SK-N-SH treated with all-trans-retinoic acid at 6 μM for 48 hours (cell line): Measurements from ENCODE around the gene CHPF2.

Experiments used
- ATAC-seq: fragments of 200-7000 bp; cut with Tn5 transposase; 3 replicates; pipeline ENCODE4 v1.9.1; 2020; ENCODE audit warnings: mild to moderate bottlenecking, moderate library complexity
- ARNTL ChIP-seq: fragments of 450-650 bp; formaldehyde crosslinking; IDR thresholded peaks from 2 replicates; pipeline ENCODE4 v1.5.0; 2020; ENCODE audit warnings: low read depth, mild to moderate bottlenecking, moderate library complexity, borderline replicate concordance
- BACH2 ChIP-seq: fragments of 250-450 bp; sonication (Bioruptor Pico); IDR thresholded peaks from 2 replicates; pipeline ENCODE4 v1.9.0; 2021; ENCODE audit warnings: mild to moderate bottlenecking, borderline replicate concordance
- CREB5 ChIP-seq: fragments of 250-450 bp; sonication (Bioruptor Pico); IDR thresholded peaks from 2 replicates; pipeline ENCODE4 v1.5.1; 2020; ENCODE audit warnings: low read depth, mild to moderate bottlenecking, moderate library complexity
- CSDC2 ChIP-seq: fragments of 250-450 bp; sonication (Bioruptor Pico); IDR thresholded peaks from 2 replicates; pipeline ENCODE4 v1.5.0; 2020; ENCODE audit warnings: mild to moderate bottlenecking, moderate library complexity
- CSRNP3 ChIP-seq: fragments of 250-450 bp; sonication (Bioruptor Pico); IDR thresholded peaks from 2 replicates; pipeline ENCODE4 v1.5.1; 2021; ENCODE audit warnings: mild to moderate bottlenecking, moderate library complexity
- ESRRG ChIP-seq: fragments of 250-450 bp; sonication (Bioruptor Pico); IDR thresholded peaks from 2 replicates; pipeline ENCODE4 v1.6.1; 2021; ENCODE audit warnings: mild to moderate bottlenecking
- GLIS3 ChIP-seq: fragments of 250-450 bp; sonication (Bioruptor Pico); IDR thresholded peaks from 2 replicates; pipeline ENCODE4 v1.5.0; 2020; ENCODE audit warnings: mild to moderate bottlenecking, moderate library complexity
- ISL1 ChIP-seq: fragments of 250-450 bp; sonication (Bioruptor Pico); IDR thresholded peaks from 2 replicates; pipeline ENCODE4 v2.1.2; 2022; ENCODE audit warnings: mild to moderate bottlenecking, moderate library complexity
- OSR1 ChIP-seq: fragments of 250-450 bp; sonication (Bioruptor Pico); IDR thresholded peaks from 2 replicates; pipeline ENCODE4 v1.8.0; 2022; ENCODE audit warnings: moderate library complexity, mild to moderate bottlenecking, inconsistent platforms
- PATZ1 ChIP-seq: fragments of 250-450 bp; sonication (Bioruptor Pico); IDR thresholded peaks from 2 replicates; pipeline ENCODE4 v1.8.0; 2020; ENCODE audit warnings: mild to moderate bottlenecking, moderate library complexity, borderline replicate concordance
- PPARA ChIP-seq: fragments of 250-450 bp; sonication (Bioruptor Pico); IDR thresholded peaks from 2 replicates; pipeline ENCODE4 v1.5.0; 2020; ENCODE audit warnings: mild to moderate bottlenecking, borderline replicate concordance
- SNAI2 ChIP-seq: fragments of 250-450 bp; sonication (Bioruptor Pico); IDR thresholded peaks from 2 replicates; pipeline ENCODE4 v1.5.0; 2020; ENCODE audit warnings: mild to moderate bottlenecking, moderate library complexity
- TCF4 ChIP-seq: fragments of 250-450 bp; sonication (Bioruptor Pico); IDR thresholded peaks from 2 replicates; pipeline ENCODE4 v1.8.0; 2021; ENCODE audit warnings: mild to moderate bottlenecking, moderate library complexity, borderline replicate concordance
- TOX ChIP-seq: fragments of 250-450 bp; sonication (Bioruptor Pico); IDR thresholded peaks from 2 replicates; pipeline ENCODE4 v1.8.0; 2021; ENCODE audit warnings: mild to moderate bottlenecking, moderate library complexity, borderline replicate concordance
- TSHZ2 ChIP-seq: fragments of 250-450 bp; sonication (Bioruptor Pico); IDR thresholded peaks from 2 replicates; pipeline ENCODE4 v1.5.0; 2020; ENCODE audit warnings: mild to moderate bottlenecking, moderate library complexity
- ZC3H10 ChIP-seq: fragments of 250-450 bp; sonication (Bioruptor Pico); IDR thresholded peaks from 2 replicates; pipeline ENCODE4 v1.5.1; 2021; ENCODE audit warnings: mild to moderate bottlenecking, moderate library complexity
- ZFP3 ChIP-seq: fragments of 250-450 bp; sonication (Bioruptor Pico); IDR thresholded peaks from 2 replicates; pipeline ENCODE4 v1.5.0; 2020; ENCODE audit warnings: mild to moderate bottlenecking, moderate library complexity
- ZFP30 ChIP-seq: fragments of 450-650 bp; formaldehyde crosslinking; IDR thresholded peaks from 2 replicates; pipeline ENCODE4 v1.5.0; 2022; ENCODE audit warnings: mild to moderate bottlenecking, moderate library complexity
- ZNF565 ChIP-seq: fragments of 450-650 bp; formaldehyde crosslinking; conservative IDR thresholded peaks from 2 replicates; pipeline ENCODE4 v1.5.0; 2020; ENCODE audit warnings: low read depth, mild to moderate bottlenecking, moderate library complexity
- ZNF70 ChIP-seq: fragments of 450-650 bp; formaldehyde crosslinking; IDR thresholded peaks from 2 replicates; pipeline ENCODE4 v1.5.0; 2020; ENCODE audit warnings: mild to moderate bottlenecking, moderate library complexity
- ZNF8 ChIP-seq: fragments of 450-650 bp; formaldehyde crosslinking; IDR thresholded peaks from 2 replicates; pipeline ENCODE4 v1.5.0; 2020; ENCODE audit warnings: mild to moderate bottlenecking, moderate library complexity

Gene CHPF2

GRCh38 chr7:151239837-151240459 is 7.7 kb downstream of the CHPF2 start (continued):
- no peak for TF ChIP-seq CREB5
- TF ChIP-seq, all 23 proteins: peak for 0

- no peak for ATAC-seq
- TF ChIP-seq GLIS3 (CRISPR knock-in tag) (no peak), CREB5 (no peak)
Measured at GRCh38 chr7:151240536-151240935, 8.3 kb downstream of the CHPF2 start.

GRCh38 chr7:151240942-151241754 is 8.9 kb downstream of the CHPF2 start:
- no peak for ATAC-seq
- TF ChIP-seq ZNF565 (CRISPR knock-in tag) (no peak), OSR1 (no peak), CSDC2 (CRISPR knock-in tag) (no peak), TSHZ2 (CRISPR knock-in tag) (no peak), ZC3H10 (CRISPR knock-in tag) (no peak), TOX (no peak), TCF4 (CRISPR knock-in tag) (no peak), GLIS3 (CRISPR knock-in tag) (no peak), ESRRG (no peak), CSRNP3 (no peak), PATZ1 (CRISPR knock-in tag) (no peak), ZNF70 (no peak), PPARA (CRISPR knock-in tag) (no peak), CREB5 (no peak), ZFP30 (no peak), BACH2 (CRISPR knock-in tag) (no peak), ZNF8 (no peak)

GRCh38 chr7:151241755-151242096 is 9.4 kb downstream of the CHPF2 start:
- ATAC-seq = no peak
- no peak for TF ChIP-seq BACH2 (CRISPR knock-in tag)
- TF ChIP-seq TOX = no peak
- TF ChIP-seq ZFP30 = no peak
- TF ChIP-seq ZFP3 (CRISPR knock-in tag) = no peak
- TF ChIP-seq OSR1 = no peak
- no peak for TF ChIP-seq SNAI2
- TF ChIP-seq ISL1 = no peak
- TF ChIP-seq ARNTL (CRISPR knock-in tag) = no peak
- no peak for TF ChIP-seq ZNF8
- TF ChIP-seq GLIS3 (CRISPR knock-in tag) = no peak
- no peak for TF ChIP-seq CREB5
- TF ChIP-seq ZC3H10 (CRISPR knock-in tag) = no peak
- TF ChIP-seq CSDC2 (CRISPR knock-in tag) = no peak
